HG03196 (cell line): ENCODE measurements around the gene LRRC59.

Experiments
- ATAC-seq: cut with Tn5 transposase; IDR thresholded peaks from one replicate; pipeline ENCODE4 v1.9.1; 2021; ENCODE audit not compliant: unreplicated experiment

LRRC59 gene

DNA sequence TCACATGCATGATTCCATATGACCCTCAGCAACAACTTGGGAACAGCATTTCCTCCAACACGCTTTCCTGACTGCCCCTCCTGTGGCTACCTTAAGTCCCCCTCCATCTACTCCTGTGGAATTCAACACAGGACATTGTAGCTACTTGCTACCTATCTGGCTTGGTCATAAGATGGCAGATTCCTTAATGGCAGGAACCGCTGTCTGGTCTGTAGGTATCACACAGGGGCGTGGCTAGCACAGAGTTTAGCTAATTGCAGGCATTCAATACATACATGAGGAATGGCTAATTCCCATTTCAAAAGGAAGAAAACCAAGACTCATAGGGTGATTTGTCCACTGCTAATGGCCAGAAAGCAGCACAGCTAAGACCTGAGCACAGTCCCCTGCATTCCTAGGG lies 8.6 kb downstream of the LRRC59 start:
- ATAC-seq, result no peak

DNA sequence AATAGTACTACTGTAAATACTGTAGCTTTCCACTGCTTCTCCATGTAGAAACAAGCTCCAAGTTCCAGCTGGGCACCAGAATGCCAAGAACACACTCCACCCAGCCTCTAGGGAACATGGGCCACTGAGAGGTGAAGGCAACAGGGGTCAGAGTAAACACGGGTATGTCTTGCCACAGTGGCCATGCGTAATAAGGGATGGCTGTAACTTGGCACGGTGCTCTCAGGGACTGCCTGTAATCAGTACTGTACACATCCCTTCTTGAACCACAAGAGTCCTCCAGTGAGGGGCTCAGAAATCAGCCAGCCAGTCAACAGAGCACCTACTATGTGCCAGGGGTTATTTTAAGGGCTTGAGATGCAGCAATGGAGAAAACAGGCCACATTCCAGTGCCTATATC lies 10.8 kb downstream of the LRRC59 start:
- ATAC-seq, result no peak

DNA sequence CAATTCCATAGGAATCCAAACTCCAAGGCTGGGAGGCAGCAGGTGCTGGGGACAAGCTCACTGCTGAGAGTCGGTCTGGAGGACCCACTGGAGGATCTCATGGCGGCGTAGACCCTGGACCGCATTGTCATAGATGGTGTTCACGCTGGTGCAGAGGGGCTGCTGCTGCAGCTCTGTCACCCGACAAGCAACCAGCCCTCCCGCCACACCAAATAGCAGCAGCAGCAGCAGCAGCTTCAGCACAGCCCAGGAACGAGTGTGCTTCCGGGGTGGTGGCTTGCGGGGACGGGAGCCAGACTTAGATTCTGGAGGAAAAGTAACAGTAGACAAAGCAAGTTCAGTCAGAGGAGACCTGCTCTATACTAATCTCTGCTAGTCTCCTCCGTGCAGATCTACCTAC lies 14.4 kb downstream of the LRRC59 start:
- no peak for ATAC-seq

DNA sequence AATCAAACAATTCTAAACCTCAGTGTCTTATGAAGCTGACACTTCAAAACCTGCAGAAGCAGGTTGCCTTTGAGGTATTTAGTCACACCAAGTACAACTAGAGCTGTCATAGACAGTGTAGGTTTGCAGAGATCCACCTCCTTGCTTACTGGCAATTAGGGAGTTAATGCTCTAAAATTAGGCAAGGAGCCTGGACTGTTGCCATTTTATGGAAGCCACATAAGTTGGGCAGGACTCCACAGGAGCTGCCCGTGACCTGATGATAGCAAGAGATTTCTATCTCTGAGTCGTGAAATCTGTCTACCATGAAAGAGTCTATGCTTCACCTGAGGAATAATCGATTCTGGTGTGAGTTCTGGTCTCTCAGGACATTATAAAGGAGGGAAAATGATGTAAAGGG lies 15.4 kb downstream of the LRRC59 start:
- ATAC-seq, result no peak

DNA sequence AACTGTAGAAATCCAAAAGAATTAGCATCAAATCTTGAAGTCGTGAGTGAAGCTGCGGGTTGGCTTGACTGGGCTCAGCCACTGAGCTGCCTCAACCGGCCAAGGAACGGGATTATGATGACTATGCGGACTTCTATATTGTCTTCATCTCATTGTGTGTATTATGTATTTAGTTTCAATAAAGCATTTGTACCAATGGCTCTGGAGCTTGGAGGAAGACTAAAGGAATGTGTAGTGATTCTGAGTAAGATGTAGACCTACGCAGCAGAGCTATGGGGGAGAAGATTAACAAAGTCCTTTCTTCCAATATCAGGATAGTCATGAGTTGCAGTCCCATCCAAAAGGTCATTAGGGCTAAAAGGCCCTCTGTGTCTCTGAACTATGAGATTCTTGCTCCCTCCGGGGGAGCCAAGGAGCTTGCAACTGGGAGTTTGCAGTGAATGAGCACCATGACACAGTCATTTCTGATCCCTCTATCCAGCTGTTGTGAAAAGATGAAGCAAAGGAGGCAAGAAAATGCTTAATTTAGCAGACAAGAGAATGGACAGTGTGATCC lies 16.0 kb downstream of the LRRC59 start:
- no peak for ATAC-seq

DNA sequence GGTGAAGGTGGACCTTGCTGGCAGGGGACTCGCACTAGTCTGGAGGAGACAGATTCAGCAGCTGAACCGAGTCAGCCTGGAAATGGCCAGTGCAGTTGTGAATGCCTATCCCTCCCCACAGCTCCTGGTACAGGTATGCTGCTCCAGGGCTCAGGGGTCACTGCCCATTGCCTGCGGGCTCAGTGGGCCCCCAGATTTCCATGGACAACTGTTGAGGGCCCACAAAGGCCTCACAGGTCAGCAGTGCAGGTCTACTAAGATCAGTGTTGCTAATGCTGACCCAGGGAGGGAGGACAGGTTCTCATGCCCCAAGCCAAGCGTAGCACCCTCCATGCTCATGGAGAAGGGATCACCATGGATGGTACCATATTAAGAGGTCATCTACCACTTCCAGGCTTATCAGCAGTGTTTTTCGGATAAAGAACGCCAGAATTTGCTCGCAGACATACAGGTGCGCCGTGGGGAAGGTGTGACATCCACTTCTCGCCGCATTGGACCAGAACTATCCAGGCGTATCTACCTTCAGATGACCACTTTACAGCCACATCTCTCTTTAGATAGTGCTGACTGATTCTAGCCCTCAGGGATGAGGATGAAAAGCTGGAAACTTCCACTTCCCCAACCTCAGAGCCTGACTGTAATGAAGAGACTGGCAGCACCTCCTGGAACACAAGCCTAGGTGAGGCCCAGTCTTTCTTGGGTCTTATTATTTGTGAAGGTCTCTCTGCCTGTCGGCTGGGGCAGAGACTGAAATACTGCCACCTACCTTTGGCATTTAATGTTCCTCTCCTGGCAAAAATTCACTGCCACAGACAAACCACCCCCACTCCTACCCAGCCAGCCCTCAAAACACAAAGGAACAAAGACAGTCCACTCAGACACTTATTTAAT lies 16.7 kb downstream of the LRRC59 start:
- no peak for ATAC-seq

DNA sequence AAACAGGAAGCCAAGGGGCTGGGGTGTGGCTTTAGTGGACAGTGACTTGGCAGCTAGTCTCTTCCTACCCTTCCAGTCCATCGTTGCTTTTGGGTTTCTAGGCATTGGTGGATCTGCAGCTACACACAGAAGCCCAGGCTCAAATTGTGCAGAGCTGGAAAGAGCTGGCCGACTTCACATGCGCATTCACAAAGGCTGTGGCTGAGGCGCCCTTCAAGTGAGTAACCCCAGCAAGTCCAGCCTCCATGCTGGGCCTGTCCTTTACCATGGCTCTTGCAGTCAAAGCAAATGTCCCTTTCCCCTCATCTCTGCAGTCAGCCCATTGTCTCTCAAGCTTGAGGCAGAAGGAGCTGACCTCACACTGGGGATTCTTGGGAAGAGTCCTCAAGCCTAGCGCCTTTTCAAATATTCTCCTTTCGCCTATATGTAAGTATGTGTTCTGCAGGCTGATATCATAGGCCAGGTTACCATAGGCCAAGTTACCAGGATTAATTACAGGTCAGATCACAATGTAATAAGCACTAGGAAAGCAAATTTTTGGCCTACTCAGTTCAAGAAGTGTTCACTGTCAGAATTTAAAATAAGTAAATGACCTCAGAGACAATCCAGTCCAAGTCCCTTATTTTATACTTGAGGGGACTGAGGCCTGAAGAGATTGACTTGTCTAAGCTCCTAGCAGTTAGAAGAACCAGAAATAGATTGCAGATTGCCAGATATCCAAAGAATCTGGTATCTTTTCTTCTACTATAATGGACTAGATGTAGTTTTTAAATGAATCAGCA lies 17.8 kb downstream of the LRRC59 start:
- ATAC-seq, result no peak

DNA sequence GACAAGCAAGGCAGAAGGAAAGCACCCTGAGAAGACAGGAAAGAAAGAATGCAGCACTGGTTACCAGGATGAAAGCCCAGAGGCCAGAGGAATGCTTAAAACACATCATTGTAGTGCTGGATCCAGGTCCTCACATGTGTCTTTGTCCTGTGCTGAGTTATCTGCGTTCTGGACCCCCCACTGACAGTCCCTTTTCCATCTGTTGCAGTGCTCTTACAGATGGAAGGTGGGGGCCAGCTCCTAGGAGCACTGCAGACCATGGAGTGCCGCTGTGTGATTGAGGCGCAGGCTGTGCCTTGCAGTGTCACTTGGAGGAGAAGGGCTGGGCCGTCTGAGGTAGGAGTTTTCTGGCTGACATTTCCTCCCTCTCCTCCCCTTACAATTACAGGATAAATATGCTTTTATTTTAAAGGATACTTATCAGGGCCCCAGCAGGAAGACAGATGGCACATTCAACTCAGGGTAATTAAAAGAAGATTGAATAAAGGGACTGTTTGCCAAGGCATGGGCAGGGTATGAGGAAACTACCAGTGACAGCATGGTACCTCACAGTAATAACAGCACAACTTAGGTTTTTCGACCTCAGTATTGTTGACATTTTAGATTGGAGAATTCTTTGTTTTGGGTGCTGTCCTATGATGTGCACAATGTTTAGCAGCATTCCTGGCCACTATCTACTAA lies 21.3 kb downstream of the LRRC59 start:
- no peak for ATAC-seq

DNA sequence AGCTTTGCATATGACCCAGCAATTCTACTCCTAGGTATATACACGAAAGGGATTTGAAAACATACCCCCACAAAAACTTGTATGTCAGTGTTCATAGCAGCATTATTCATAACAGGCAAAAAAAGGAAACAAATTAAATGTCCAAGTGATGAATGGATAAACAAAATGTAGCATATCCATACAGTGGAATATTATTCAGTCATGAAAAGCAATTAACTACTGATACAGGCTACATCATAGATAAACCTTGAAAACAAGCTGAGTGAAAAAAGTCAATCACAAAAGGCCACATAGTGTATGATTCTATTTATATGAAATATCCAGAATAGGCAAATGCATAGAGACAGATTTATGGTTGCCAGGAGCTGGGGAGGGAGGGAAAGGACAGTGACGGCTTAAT lies 23.6 kb downstream of the LRRC59 start:
- no peak for ATAC-seq

DNA sequence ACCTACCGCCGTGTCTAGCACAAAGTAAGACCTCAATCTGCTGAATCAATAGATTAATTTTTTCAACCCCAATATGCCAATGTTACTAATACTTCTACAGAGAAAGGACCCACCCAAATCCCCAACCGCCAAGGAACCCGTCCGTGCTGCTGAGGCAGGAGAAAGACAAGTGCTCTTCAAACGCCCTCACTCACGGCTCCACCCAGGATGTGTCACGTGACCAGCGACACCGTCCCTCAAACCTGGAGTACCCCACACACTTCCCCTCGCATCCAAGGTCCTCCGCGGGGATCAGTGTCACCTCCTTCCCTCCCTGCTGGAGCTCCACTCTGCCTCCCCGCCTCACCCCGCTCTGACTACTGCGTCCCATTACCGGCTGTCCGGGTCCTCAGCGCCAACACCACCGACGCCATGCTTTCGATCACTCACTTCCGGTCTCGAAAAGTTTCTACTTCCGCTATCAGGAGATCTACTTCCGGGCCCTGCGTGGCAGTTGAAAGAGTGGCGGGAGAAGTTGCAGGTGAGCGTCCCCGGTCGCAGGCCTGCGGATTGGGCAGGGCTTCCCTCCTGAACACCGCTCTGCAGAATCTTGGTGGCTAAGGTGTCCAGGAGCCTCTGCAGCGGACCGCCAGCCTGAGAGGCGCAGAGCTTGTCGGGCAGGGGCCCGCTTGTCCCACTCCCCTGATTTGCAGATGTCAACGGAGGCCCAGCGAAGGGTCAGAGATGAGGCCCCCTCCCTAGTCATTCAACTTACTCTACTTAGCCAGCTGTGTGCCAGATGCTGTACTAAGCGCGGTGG lies 24.4 kb downstream of the LRRC59 start, which contains the start of the genes EME1 and MRPL27:
Gene EME1 (plus strand): TSS at position 472 of the 799 bp plus-strand sequence. CDS start 1,980 bp downstream, outside the sequence.
Gene MRPL27 (minus strand): TSS at position 427 of the 799 bp plus-strand sequence. CDS start 14 bp downstream, at position 413.
- ATAC-seq, result peak; percentile 80

DNA sequence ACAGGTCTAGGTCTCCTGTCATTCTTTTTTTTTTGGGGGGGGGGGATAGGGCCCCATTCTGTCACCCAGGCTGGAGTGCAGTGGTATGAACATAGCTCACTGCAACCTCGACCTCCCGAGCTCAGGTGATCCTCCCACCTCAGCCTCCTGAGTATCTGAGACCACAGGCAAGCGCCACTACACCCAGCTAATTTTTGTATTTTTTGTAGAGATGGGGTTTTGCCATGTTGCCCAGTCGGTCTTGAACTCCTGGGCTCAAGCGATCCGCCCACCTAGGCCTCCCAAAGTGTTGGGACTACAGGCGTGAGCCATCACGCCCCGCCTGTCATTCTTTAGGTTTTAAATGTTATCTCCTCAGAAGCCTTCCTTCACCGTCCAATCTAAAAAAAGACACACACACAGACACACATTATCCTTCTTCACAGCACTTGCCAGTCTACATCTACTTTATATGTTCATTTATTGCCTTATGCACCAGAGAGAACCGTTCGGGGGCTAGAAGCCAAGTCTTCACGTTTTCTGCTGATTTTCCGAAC lies 25.0 kb downstream of the LRRC59 start:
- no peak for ATAC-seq

DNA sequence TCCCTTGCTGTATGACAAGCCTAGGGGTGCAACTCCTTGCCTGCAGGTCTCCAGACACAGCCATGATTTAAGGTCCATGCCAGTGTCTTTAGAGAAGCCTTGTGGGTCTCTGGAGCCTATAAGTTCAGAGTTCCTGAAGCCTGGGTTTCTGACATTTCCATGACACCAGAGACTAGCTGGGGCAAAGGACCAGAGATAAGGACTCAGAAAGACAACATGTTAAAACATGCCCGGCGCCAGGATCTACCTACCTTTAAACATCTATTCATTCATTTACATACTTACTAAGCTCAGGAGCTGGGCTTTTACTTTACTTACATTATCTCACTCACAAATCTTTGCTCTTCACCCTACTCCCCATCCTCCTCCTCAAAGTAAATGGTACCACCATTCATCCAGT lies 25.8 kb downstream of the LRRC59 start:
- no peak for ATAC-seq

DNA sequence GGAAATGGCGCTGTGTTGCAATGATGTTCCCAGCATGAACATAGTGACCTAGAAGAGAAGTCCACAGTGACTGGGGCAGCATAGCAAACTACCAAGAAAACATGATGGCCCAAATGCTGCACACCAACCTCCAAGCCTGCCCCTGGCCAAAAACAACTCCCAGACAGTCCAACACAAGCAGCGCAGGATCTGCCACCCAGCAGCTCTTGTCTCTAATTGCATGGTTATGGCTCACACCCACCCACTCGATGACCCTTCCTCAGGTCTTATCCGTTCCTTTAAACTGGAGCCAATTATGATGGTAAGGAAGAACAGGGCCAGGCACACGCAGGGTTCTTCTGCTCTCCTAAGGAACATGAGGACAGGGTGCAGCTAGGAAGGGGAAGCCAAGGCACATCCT lies 27.3 kb downstream of the LRRC59 start:
- no peak for ATAC-seq

DNA sequence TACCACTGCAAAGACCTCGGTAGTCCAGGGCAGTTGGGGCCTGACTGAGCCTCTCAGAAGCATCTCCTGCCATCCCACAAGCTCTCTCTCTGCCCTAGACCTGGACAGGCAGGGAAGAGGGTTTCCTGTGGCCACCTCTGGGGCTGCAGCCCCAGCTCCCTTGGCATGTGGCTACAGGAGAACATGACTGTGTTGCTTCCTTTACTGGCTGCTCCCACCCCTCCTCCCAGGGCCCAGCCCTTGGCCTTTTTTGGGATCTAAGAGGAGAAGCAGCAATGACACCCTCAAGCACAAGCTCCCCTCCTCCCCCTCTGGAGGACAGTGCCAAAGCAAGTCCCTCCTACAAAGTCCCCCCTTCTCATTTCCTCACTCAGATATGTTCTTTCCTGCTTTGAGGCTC lies 29.9 kb downstream of the LRRC59 start:
- no peak for ATAC-seq

DNA sequence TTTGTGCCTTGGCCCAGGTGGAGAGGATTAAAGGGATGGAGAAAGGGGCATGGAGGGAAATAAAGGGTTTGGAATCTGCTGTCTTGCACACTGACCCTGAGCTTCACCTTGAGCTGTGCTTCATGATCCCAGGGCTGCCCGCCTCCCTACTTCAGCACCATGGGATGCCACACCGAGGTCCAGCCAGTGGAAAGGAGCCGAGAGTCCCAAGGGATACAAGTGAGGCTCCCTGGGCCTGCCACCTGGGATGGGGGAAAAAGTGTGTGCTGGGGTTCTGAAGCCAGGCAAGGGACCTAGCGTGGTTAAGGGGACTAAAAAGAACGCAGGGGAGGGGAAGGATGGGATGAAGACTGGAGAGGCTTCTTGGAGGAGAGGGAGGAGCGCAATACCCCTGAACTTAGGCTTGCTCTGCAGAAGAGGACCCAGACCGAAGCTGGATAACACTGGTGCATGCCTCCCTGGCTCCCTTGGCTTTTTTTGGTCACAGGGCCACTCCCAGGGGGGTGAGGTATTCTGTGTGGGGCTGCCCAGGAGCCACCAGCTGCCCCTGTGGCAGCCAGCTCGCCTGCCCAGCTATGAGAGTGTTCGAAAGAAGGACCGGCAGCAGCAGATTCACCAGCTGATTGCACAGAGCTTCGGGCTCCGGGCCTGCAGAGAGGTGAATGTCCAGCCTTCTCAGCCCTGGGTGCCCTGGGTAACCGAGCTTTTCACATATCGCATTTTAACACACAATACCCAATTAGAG lies 31.5 kb downstream of the LRRC59 start:
- no peak for ATAC-seq

DNA sequence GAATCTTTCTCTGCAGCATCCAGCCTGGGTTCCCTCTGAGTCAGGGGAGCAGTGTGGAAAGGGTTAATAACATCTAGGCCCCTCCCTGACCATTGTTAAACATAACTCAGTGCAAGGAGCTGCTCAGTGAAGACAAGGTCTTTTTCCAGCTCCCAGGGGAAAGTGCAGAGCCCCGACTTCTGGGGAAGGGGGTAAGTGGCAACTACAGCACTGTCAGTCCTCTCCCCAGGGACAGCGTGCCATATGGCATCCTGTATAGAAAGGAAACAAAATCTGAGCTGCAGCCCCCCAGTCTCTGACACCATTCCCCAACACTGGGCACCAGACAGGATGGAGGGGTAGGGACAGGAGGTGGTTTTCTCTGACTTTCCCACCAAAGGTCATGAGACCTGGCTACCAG lies 32.2 kb downstream of the LRRC59 start:
- no peak for ATAC-seq

DNA sequence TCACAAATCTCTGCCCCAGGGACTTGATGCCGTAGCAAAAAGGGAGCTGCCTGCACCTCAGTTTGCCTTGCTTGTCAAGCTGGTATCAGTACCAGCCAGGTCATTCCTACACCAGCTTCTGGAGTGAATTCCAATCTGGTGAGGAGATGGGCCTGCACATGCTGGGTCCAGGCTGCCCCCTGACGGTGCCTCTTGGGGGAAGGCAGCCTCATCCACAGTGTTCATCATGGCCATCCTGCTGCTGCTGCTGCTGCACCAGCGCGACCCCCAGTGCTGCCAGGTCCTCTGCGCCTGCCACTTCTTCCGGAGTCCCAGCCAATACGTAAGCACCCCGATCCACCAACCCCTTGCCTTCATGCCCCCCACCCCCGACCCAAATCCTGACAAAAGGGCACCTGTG lies 32.6 kb downstream of the LRRC59 start:
- no peak for ATAC-seq

DNA sequence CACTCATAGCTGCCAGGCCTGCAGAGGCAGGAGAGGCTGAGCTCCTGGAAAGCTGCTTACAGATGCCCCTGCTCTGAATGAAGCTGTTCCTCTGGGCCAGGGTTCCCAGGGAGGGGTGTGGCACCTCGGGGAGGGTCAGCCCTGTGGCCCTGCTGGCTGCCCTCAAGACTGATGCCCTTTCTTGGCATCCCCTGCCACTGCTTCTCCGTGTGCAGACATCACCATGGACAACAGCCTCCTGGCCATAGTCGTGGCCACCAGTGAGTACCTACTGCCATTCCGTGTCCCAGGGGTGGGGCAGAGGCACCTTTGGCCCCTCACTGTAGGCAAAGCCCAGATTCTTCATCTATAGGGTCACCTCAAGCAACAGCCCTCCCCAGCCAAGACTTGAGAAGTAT lies 33.3 kb downstream of the LRRC59 start:
- ATAC-seq, result no peak
